ENCODE results near the gene SIGLEC5. TPM values are rescaled to one million over a fixed set of nuclear protein-coding genes. Genes with fewer than 3 reads are reported as not detected.
"Not testable (repeated sequence)": the region's sequence is repeated elsewhere in the genome, so short reads cannot be mapped to it uniquely, and the experiment has no call there.

Gene SIGLEC5
- polyA plus RNA-seq, 1 experiment = not detected

DNA sequence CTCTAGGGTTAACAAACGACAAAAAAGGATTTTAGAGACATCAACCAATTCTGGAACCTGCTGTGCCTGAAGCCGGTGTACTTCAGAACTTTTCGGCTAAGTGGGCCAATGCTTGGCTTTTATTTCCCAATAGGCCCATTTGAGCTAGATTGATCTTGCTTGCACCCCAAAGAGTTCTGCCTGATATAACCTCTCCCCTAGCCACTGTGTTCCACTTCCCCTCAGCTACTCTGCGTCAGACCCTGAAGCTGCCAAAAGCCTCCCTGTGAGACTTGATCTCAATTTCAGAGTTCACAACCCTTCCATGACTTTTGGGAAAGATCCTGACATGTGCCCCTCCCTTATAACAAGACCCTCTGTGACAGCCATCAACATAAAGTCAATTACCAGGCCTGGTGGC, 22.1 kb upstream of the SIGLEC5 start:
- H3K27ac ChIP-seq (ENCODE audit: low read depth, low read length) = no peak overlapping the region
- H3K27me3 ChIP-seq (ENCODE audit: control insufficient read depth, insufficient read depth, low read length) = no peaks in the 10 kb centered on the region
- no peaks in the 10 kb centered on the region for H3K9me3 ChIP-seq (ENCODE audit: control insufficient read depth, insufficient read depth, low read length)
- no peak for TF ChIP-seq CTCF (IDR thresholded peaks at IDR 0.05; ENCODE audit: low read depth, low read length)
- no peak for DNase-seq (ENCODE audit: low read depth, low spot score)
- ChIA-PET POLR2A (no interaction called here), CTCF (interaction anchor here (1.1 to 2.4 kb wide), 2 partner anchors 9 to 44 kb away, joined by 3 to 9 read pairs; no protein-coding TSS in a partner anchor)
- no peak overlapping the region for H3K4me3 ChIP-seq (ENCODE audit: low read depth, low read length)

GRCh38 chr19:51651216-51651846, 21.1 kb upstream of the SIGLEC5 start:
- ChIA-PET POLR2A (no interaction called here), CTCF (interaction anchor here (0.9 to 2.9 kb wide), 4 partner anchors 10 to 44 kb away, joined by 3 to 12 read pairs (median 6); no protein-coding TSS in a partner anchor)
- no peaks in the 10 kb centered on the region for H3K9me3 ChIP-seq (ENCODE audit: control insufficient read depth, insufficient read depth, low read length)
- TF ChIP-seq CTCF (IDR thresholded peaks at IDR 0.05; ENCODE audit: low read depth, low read length) = no peak
- no peak overlapping the region for H3K4me3 ChIP-seq (ENCODE audit: low read depth, low read length)
- H3K27ac ChIP-seq (ENCODE audit: low read depth, low read length) = no peak overlapping the region
- H3K27me3 ChIP-seq (ENCODE audit: control insufficient read depth, insufficient read depth, low read length) = no peaks in the 10 kb centered on the region
- no peak for DNase-seq (ENCODE audit: low read depth, low spot score)

DNA sequence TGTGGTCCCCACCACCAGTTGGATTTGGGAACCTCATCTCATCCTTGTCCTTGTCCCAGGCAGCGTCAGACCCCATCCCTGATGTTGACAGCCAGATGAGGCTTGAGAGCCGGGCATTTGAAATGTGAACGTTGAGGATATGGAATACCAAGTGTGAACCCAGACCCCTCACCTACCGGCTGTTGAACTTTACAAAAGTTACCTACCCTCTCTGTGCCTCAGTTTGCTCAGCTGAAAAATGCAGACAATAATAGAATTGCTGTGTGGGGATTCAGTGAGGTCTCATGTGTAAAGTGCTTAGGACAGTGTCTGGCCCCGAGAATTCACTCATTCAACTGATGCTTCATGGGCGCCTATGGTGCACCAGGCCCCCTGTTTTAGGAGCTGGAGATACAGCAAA, 17.1 kb upstream of the SIGLEC5 start:
- DNase-seq (ENCODE audit: low read depth, low spot score) = no peak
- no peaks in the 10 kb centered on the region for H3K9me3 ChIP-seq (ENCODE audit: control insufficient read depth, insufficient read depth, low read length)
- H3K27ac ChIP-seq (ENCODE audit: low read depth, low read length) = no peak overlapping the region
- TF ChIP-seq CTCF (IDR thresholded peaks at IDR 0.05; ENCODE audit: low read depth, low read length) = no peak
- ChIA-PET POLR2A (no interaction called here), CTCF (interaction anchor here (0.7 kb wide), 2 partner anchors 10 to 33 kb away, joined by 3 to 5 read pairs; no protein-coding TSS in a partner anchor)
- no peaks in the 10 kb centered on the region for H3K27me3 ChIP-seq (ENCODE audit: control insufficient read depth, insufficient read depth, low read length)
- H3K4me3 ChIP-seq (ENCODE audit: low read depth, low read length) = no peak overlapping the region

GRCh38 chr19:51646730-51647129, 16.5 kb upstream of the SIGLEC5 start, which contains the start of gene SIGLEC14:
TSS of gene SIGLEC14 (minus strand) at chr19:51646825. CDS start at chr19:51646759, 66 bp downstream.
- POLR2A ChIA-PET; H3K4me3 ChIP-seq (ENCODE audit: low read depth, low read length); CTCF ChIA-PET; H3K9me3 ChIP-seq (ENCODE audit: control insufficient read depth, insufficient read depth, low read length); DNase-seq (ENCODE audit: low read depth, low spot score); H3K27ac ChIP-seq (ENCODE audit: low read depth, low read length); H3K27me3 ChIP-seq (ENCODE audit: control insufficient read depth, insufficient read depth, low read length): not testable (repeated sequence)

DNA sequence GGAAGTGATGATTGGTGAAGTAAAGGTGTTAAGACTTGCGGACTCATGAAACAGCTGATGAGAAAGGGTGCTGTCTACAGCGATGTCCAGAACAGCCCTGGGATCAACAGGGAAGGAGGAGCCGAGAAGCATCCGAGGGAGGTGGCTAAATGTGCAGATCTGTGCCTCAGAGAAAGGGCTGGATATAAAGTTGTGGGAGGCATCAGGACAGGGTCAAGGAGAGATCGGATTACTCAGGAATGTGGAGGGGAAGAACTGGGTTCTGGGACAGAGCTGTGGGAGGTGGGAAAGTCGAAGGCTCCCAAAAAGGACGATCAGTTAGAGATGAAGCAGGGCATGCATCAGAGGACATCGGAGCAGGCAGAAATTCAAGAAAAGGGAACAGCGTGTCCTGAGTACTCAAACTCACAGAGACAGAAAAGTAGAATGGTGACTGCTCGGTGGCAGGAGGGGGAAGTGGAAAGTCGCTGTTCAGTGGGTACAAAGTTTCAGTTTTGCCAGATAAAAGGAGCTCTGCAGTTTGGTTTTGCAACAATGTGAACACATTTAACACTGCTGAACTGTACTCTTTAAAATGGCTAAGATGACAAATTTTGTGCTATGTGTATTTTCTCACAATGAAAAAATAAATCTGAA, 14.6 kb upstream of the SIGLEC5 start:
- H3K27me3 ChIP-seq (ENCODE audit: control insufficient read depth, insufficient read depth, low read length) = no peaks in the 10 kb centered on the region
- TF ChIP-seq CTCF (IDR thresholded peaks at IDR 0.05; ENCODE audit: low read depth, low read length) = no peak
- POLR2A ChIA-PET = no interaction called here
- DNase-seq (ENCODE audit: low read depth, low spot score) = no peak
- H3K4me3 ChIP-seq (ENCODE audit: low read depth, low read length) = no peak overlapping the region
- H3K9me3 ChIP-seq (ENCODE audit: control insufficient read depth, insufficient read depth, low read length) = no peaks in the 10 kb centered on the region
- no peak overlapping the region for H3K27ac ChIP-seq (ENCODE audit: low read depth, low read length)
- CTCF ChIA-PET = interaction anchor here (0.6 to 1.7 kb wide), 3 partner anchors 12 to 132 kb away, joined by 3 to 12 read pairs (median 4); no protein-coding TSS in a partner anchor
